Measurements from ENCODE around the gene SDHAF4.
"Not testable (repeated sequence)": the region's sequence is repeated elsewhere in the genome, so short reads cannot be mapped to it uniquely, and the experiment has no call there.

SDHAF4 gene

DNA sequence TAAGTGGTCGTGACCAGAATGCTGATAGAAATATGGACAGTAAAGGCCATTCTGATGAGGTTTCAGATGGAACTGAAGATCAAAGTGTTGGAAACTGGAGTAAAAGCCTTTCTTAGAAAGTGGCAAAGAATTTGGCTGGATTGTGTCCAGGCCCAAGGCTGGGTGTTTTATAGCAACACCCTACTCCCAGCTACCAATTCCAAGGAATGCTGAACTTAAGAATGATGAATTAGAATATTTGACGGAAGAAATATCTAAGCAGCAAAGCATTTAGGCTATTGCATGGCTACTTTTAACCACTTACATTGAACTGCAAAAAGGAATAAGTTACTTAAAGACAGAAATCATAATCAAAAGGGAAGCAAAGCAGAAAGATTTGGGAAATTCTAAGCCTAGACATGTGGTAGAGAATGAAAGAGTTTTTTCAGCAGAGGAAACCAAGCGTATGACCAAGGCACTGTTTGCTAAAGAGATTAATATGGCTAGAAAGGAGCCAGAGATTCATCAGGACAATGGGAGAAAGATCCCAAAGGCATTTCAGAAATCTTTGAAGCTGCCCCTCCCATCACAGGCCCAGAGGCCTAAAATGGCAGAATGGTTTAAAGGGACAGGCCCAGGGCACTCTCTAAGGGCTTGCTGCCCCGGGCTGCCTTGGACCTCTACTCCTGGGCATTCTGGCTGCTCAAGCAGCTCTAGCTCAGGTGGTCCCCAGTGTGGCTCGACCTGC, 25.8 kb downstream of the SDHAF4 start:
- no peak for DNase-seq

DNA sequence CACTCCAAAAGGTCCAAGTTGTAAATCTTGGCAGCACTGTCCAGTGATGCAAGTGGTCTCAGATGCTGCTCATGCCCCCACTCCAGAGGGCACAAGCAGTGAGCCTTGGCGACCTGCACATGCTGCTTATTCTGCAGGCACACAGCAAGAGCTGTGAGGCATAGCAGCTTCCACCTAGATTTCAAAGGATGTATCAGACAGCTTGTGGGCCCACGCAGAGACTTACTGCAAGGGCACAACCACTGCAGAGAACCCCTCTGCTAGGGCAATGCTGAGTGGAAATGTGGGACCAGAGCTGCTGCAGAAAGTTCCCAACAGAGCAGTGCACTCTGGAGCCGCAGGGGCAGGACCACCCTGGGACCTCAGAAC, 26.4 kb downstream of the SDHAF4 start:
- DNase-seq = no peak

DNA sequence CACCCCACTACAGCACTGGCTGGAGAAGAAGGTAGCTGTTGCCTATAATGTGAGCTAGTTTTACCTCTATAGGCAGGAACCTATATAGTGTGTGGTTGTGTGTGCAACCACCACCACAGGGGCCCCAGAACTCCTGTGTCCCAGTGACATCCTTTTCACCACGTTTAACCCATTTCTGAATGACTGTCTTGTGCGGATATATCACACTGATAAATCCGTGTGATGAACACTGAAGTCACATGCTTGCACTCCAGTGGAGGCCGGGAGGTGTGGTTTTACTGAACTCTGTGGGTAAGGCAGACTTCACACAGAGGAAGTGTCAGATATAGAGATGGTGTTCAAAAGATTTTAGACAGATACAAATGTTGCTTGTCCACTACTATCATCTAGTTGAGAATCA, 32.5 kb downstream of the SDHAF4 start:
- no peak for DNase-seq

DNA sequence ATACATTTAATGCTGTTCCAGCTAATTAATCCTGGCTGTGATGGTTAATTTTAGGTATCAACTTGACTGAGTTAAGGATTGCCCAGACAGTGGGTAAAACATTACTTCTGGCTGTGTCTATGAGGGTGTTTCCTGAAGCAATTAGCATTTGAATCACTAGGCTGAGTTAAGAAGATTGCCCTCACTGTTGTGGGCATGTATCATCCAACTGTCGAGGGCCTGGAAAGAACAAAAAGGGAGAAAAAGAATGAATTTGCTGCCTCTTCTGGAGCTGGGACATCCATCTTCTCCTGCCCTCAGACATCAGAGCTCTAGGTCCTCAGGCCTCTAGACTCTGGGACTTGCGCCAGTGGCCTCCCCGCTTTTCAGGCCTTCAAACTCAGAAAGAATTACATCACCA, 34.3 kb downstream of the SDHAF4 start:
- DNase-seq = no peak

DNA sequence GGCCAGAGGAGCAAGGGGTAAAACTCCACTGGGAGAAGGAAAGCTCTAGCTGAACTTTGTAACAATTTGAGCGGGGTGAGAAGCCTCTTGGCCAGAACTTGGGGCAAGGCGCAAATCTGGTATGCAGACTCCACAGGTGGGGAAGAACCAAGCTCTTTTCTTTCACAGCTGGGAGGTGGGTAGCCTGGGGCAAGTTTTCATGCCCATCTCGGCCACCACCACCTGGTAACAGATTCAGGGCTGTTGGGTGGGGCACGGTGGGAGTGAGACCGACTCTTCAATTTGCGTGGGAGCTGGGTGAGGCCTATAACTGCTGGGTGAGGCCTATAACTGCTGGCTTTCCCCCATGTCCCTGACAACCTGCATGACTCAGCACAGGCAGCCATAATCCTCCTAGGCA, 37.5 kb downstream of the SDHAF4 start:
- no peak for DNase-seq

DNA sequence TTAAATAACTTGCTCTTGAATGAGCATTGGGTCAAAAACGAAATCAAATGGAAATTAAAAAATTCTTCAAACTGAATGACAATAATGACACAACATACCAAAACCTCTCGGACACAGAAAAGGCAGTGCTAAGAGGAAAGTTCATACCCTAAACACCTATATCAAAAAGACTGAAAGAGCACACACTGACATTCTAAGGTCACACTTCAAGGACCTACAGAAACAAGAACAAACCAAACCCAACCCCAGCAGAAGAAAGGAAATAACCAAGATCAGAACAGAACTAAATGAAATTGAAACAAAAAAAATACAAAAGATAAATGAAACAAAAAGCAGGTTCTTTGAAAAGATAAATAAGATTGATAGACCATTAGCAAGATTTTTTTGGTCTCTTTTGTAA, 40.6 kb downstream of the SDHAF4 start:
- DNase-seq = not testable (repeated sequence)

DNA sequence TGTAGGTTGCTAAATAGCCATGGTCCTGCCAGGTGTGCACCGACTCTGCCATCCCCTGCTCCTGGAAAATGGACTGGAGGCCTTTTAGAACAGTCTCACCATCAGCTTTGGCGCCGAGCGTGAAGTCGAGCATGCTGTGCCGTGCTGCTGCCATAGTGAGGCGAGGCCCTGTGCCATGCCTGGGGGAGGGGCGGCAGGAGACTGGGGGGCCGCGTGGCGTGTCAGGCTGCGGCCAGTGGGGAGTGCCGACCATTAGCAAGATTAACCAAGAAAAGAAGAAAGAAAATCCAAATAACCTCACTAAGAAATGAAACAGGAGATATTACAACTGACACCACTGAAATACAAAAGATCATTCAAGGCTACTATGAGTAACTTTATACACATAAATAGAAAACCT, 42.5 kb downstream of the SDHAF4 start:
- DNase-seq = not testable (repeated sequence)

DNA sequence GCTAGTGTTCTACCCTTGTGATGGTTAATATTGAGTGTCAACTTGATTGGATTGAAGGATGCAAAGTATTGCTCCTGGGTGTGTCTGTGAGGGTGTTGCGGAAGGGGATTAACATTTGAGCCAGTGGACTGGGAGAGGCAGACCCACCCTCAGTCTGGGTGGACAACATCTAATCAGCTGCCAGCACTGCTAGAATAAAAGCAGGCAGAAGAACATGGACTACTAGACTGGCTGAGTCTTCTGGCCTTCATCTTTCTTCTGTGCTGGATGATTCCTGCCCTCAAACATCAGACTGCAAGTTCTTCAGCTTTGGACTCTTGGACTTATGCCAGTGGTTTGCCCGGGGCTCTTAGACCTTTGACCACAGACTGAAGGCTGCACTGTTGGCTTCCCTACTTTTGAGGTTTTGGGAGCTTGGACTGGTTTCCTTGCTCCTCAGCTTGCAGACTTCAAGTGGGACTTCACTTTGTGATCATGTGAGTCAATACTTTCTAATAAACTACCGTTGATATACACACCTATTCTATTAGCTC, 50.1 kb downstream of the SDHAF4 start:
- DNase-seq = no peak

DNA sequence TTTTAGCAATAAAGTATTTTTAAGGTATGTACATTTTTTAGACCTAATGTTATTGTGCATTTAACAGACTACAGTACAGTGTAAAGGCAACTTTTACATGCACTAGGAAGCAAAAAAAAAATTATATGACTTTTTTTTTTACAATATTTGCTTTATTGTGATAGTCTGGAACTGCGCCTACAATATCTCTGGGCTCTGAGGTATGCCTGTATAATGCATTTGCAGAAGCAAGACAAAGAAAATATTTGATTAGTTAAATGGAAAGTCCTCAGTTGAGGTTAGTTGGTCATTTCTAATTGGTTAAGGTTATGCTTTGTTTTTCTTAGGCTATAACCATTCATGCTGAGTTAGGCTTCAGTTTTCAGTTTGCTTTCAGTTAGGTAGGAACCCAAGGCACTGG, 54.0 kb downstream of the SDHAF4 start:
- DNase-seq = no peak

DNA sequence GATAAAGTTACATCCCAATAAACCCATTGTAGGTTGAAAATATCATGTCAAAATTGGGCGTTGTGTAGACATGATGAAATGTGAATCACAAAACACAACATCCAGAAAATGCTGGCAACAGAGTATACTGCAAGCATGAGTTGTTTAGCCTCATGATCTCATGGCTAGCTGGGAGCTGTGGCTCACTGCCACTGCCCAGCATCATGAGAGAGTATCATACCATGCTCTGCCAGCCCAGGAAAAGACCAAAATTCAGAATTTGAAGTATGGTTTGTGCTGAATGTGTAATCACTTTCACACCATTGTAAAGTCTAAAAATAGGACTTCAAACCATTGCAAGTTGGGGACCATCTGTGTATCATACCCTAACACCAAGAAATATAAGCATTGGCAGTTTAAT, 55.7 kb downstream of the SDHAF4 start:
- no peak for DNase-seq

DNA sequence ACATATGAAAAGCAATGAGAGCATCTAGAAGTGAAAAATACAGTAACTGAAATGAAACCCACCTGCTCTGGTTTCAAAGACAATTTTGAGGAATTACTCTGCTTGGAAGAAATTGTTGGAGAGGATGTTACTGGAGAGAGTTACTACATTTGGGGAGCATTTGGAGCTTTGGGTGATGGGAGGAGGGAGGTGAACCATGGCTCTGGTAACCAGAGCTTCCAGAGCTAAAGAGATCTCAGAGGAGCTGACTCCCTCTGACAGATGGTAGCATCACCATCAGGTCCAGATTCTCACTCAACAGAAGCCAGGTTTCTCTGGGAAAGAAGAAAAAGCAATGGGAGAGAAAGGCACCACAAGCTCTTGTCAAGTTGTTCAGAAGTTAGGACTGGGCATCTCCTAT, 58.7 kb downstream of the SDHAF4 start:
- no peak for DNase-seq

DNA sequence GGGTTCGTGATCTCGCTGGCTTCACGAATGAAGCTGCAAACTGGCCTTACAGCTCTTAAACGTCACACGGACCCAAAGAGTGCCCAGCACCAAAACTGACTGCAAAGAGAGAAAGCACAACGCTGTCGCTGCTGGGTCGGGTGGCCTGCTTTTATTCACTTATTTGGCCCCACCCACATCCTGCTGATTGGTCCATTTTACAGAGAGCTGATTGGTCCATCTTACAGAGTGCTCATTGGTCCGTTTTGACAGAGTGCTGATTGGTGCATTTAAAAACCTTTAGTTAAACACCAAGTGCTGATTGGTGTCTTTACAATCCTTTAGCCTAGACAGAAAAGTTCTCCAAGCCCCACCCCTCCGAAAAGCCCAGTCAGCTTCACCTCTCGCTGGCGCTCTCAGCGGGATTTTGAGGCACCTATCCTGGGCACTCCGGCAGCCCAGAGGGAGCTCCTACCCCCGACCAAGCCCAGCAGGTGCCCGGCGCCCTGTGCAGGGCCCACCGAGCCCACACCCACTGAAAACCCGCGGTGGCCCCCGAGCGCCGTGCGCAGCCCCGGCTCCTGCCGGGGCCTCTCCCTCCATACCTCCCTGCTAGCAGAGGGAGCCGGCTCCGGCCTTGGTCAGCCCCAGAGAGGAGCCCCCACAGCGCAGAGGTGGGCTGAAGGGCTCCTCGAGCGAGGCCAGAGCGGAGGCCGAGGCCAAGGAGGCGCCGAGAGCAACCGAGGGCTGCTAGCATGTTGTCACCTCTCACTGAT, 60.9 kb downstream of the SDHAF4 start:
- DNase-seq = no peak

DNA sequence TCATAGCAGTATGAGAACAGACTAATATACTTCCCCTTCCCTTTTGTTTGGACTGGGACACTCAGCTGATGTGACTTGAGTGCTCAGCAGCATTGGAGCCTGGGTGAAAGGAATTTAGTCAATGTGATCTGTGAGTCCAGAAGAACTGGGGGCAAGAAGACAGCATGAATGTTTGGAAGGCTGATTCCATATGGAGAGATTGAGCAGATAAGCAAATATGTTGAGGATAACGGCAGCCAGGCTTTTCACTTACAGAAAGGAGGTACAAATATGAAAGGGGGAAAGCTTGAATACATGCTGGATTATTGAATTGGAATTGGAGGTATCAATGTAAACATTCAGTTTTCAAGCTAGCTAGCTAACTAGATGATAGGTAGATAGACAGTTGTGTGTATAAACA, 63.2 kb downstream of the SDHAF4 start:
- DNase-seq = peak in 1 of 2 donors; percentile 0

DNA sequence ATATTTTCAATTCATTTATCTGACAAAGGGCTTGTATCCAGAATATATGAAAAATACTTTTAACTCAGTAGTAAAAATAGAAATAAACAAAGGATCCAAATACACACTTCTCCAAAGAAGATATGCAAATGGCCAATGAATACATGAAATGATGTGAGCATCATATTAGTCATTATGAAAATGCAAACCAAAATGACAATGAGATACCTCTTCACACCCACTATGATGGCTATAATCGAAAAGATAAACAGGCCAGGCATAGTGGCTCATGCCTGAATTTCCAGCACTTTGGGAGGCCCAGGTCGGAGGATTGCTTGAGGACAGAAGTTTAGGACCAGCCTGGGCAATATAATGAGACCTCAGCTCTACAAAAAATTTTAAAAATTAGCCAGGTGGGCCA, 67.1 kb downstream of the SDHAF4 start:
- no peak for DNase-seq

DNA sequence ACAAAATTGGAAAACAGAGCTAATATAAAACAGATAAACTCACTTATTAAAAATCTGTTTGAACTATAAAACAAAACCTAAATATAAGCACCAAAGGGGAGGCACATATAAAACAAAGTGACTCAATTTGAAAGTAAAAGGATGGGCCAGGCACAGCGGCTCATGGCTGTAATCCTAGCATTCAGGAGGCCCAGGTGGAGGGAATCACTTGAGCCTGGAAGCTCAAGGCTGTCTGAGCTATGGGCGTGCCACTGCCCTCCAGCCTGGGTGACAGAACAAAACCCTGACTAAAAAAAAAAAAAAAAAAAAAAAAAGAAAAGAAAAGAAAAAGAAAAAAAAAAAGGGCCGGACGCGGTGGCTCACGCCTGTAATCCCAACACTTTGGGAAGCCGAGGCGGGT, 69.9 kb downstream of the SDHAF4 start:
- DNase-seq = no peak

DNA sequence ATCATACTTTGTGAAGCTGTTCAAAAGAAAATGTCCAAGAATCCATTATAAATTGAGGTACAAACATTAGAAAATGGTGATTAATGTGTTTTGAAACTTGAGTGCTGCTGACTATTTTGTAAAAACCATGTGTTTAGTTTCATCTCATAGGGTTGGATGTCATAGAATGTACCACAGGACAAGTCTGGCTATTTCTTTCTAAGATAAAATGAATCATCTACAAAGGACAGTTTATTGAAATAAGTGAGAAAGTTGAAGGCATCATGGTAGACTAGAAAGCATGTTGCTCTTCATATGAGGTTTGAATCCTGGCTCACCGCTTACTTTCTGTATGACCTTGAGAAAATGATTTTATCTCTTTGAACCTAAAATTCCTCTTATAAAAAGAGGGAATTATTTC, 71.7 kb downstream of the SDHAF4 start:
- DNase-seq = no peak
